ENCODE measurements around the gene NT5DC2.
"Not testable (repeated sequence)": the region's sequence is repeated elsewhere in the genome, so short reads cannot be mapped to it uniquely, and the experiment has no call there.

Gene NT5DC2

GRCh38 chr3:52536369-52537164, 2.9 kb upstream of the NT5DC2 start, which contains the start of gene UQCC5:
TSS of gene UQCC5 (plus strand) at chr3:52536605. CDS start at chr3:52536756, 151 bp downstream.
- peak; percentile 96 for DNase-seq

- DNase-seq = no peak
Observed at GRCh38 chr3:52536112-52536368, 2.4 kb upstream of the NT5DC2 start.

- DNase-seq = no peak
Observed at GRCh38 chr3:52535411-52536111, 1.9 kb upstream of the NT5DC2 start.

- DNase-seq = no peak
Observed at GRCh38 chr3:52534281-52535183, 875 bp upstream of the NT5DC2 start.

GRCh38 chr3:52532838-52533622, 627 bp downstream of the NT5DC2 start:
- peak; percentile 38 for DNase-seq

- DNase-seq = peak; percentile 24
Observed at GRCh38 chr3:52532517-52532837, 1.2 kb downstream of the NT5DC2 start.

GRCh38 chr3:52531860-52532516, 1.7 kb downstream of the NT5DC2 start:
- no peak for DNase-seq

- no peak for DNase-seq
Observed at GRCh38 chr3:52530918-52531826, 2.5 kb downstream of the NT5DC2 start.

- DNase-seq = no peak
Observed at GRCh38 chr3:52529376-52530333, 4.0 kb downstream of the NT5DC2 start.

GRCh38 chr3:52528586-52529375, 4.9 kb downstream of the NT5DC2 start:
- DNase-seq = no peak

- no peak for DNase-seq
Observed at GRCh38 chr3:52527732-52528585, 5.7 kb downstream of the NT5DC2 start.

GRCh38 chr3:52527039-52527731, 6.5 kb downstream of the NT5DC2 start:
- DNase-seq = no peak

GRCh38 chr3:52526671-52527038, 7.0 kb downstream of the NT5DC2 start:
- not testable (repeated sequence) for DNase-seq

GRCh38 chr3:52525680-52526561, 7.7 kb downstream of the NT5DC2 start:
- no peak for DNase-seq

GRCh38 chr3:52524752-52525679, 8.6 kb downstream of the NT5DC2 start:
- no peak for DNase-seq

Measured in NCI-H146 (cell line).